Gastroesophageal sphincter (tissue), 3 donors: Measurements from ENCODE around the gene PREX1.

Experiments
- EP300 ChIP-seq: sonication (generic); formaldehyde crosslinking; IDR thresholded peaks from one replicate; pipeline ENCODE4 v1.6.1; 2017; ENCODE audit warnings: antibody characterized with exemption, mild to moderate bottlenecking
- POLR2A ChIP-seq, 2 donors: fragments of 450-650 bp; IDR thresholded peaks; one replicate each; pipeline ENCODE4 v1.6.1; 2017; ENCODE audit warnings: antibody characterized with exemption in 2 of 2, mild to moderate bottlenecking in 2 of 2, moderate library complexity in 1 of 2
- POLR2AphosphoS5 ChIP-seq: sonication (generic); formaldehyde crosslinking; IDR thresholded peaks from one replicate; pipeline ENCODE4 v1.6.1; 2017; ENCODE audit warnings: antibody characterized with exemption
- TF ChIP-seq, protein P1 (sequence below), 4 experiments: fragments of 200-600 bp in 2 of 4; fragments of 450-650 bp in 2 of 4; sonication (generic) in 1 of 4; IDR thresholded peaks; one replicate each; pipeline ENCODE4 v1.5.1; 2017 to 2019; ENCODE audit warnings: antibody characterized with exemption in 4 of 4, mild to moderate bottlenecking in 2 of 4, moderate library complexity in 2 of 4

- TF ChIP-seq, protein P1, sequence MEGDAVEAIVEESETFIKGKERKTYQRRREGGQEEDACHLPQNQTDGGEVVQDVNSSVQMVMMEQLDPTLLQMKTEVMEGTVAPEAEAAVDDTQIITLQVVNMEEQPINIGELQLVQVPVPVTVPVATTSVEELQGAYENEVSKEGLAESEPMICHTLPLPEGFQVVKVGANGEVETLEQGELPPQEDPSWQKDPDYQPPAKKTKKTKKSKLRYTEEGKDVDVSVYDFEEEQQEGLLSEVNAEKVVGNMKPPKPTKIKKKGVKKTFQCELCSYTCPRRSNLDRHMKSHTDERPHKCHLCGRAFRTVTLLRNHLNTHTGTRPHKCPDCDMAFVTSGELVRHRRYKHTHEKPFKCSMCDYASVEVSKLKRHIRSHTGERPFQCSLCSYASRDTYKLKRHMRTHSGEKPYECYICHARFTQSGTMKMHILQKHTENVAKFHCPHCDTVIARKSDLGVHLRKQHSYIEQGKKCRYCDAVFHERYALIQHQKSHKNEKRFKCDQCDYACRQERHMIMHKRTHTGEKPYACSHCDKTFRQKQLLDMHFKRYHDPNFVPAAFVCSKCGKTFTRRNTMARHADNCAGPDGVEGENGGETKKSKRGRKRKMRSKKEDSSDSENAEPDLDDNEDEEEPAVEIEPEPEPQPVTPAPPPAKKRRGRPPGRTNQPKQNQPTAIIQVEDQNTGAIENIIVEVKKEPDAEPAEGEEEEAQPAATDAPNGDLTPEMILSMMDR (IDR thresholded peaks at IDR 0.05) = no peak
- no peak for TF ChIP-seq POLR2A (IDR thresholded peaks at IDR 0.05)
- TF ChIP-seq POLR2AphosphoS5 = no peak
- TF ChIP-seq EP300 = no peak
Observed at GRCh38 chr20:48708116-48708515, 119.7 kb downstream of the PREX1 start.
